Colonic mucosa (tissue), 4 donors: Measurements from ENCODE around the gene GAS7. TPM values are rescaled to one million over a fixed set of nuclear protein-coding genes. Genes with fewer than 3 reads are reported as not detected.
"Not testable (repeated sequence)": the region's sequence is repeated elsewhere in the genome, so short reads cannot be mapped to it uniquely, and the experiment has no call there.

Experiments
- DNase-seq: peaks from one replicate; pipeline ENCODE4 v3.0.0-alpha.2; 2020
- H3K27ac ChIP-seq: fragments of 200-600 bp; one replicate; pipeline ENCODE4 v1.8.0; 2021
- H3K27me3 ChIP-seq: fragments of 200-600 bp; one replicate; pipeline ENCODE4 v1.8.0; 2021
- H3K36me3 ChIP-seq: fragments of 200-600 bp; one replicate; pipeline ENCODE4 v1.8.0; 2021
- H3K4me1 ChIP-seq: fragments of 200-600 bp; one replicate; pipeline ENCODE4 v1.8.0; 2021; ENCODE audit warnings: mild to moderate bottlenecking
- H3K4me3 ChIP-seq: fragments of 200-600 bp; one replicate; pipeline ENCODE4 v1.8.0; 2021
- H3K9ac ChIP-seq, 2 donors: one replicate each; pipeline ENCODE4 v1.7.0; 2013; ENCODE audit warnings: control low read depth in 2 of 2, low read depth in 2 of 2, low read length in 2 of 2
- H3K9me3 ChIP-seq: fragments of 200-600 bp; one replicate; pipeline ENCODE4 v1.8.0; 2021
- intact Hi-C: fragments of 100-400 bp; cut with DNase I; formaldehyde crosslinking; loops from one replicate; pipeline ENCODE4 v1.14.1; 2022
- total RNA-seq, 2 donors: library from RNA; stranded (reverse); fragmentation: NEBNext Ultra II Directional in 1 of 2; extraction: Animal tissue kit (Norgen Biotek cat#: 25700) in 1 of 2; gene quantifications; one replicate each; pipeline ENCODE4 v1.2.1, GENCODE V29; 2021
- TF ChIP-seq, protein P1 (sequence below): fragments of 200-600 bp; IDR thresholded peaks from one replicate; pipeline ENCODE4 v1.8.0; 2022; ENCODE audit warnings: antibody characterized with exemption, mild to moderate bottlenecking
- donor health status: healthy.
- donor health status: DM: no; HTN: no; CAD: no.
- donor health status: DM: no; HTN: no; CAD: no.

GAS7 gene
- total RNA-seq, 2 donors from 2014 or later, result 4.7 to 17.0 TPM

DNA sequence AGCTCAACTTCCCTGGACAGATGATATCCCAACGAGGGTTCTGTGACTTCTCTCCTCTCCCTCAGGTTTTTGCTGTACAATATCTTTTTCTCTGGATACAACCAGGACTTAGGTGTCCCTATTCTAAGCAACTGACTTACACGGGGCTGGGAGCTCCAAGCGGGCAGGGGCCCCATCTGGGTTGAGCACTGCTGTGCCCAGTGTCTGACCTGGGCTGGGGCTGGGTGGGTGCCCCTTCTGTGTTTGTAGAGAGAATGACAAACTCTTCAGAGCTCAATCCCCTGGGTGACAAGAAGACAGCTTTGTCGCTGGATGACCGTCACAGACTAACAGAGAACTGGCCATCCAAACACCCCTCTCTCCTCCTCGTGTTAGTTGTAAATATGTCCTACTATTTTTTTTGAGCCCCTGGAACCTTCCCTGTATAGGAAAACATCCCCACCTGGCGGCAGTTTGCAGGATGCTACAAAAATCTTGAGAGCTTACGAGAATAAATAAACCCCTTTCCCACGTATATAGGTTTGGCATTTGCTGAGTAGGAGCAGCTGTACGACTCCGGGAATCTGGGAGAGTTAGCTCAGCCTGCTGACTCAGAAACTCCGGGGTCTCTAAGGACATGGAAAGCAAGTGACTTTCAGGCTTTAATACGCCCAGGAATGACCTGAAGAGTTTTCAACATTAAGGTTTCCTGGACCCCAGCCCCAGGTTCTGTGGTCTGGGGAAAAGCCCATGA is 269.6 kb downstream of the GAS7 start:
- H3K9me3 ChIP-seq, result no peaks in the 10 kb centered on the region
- no peaks in the 10 kb centered on the region for H3K4me1 ChIP-seq
- intact Hi-C loops, result loop anchor here (5.0 to 10.0 kb wide), 3 partner anchors 56 to 686 kb away; no protein-coding TSS in a partner anchor
- no peaks in the 10 kb centered on the region for H3K36me3 ChIP-seq
- TF ChIP-seq, protein P1, sequence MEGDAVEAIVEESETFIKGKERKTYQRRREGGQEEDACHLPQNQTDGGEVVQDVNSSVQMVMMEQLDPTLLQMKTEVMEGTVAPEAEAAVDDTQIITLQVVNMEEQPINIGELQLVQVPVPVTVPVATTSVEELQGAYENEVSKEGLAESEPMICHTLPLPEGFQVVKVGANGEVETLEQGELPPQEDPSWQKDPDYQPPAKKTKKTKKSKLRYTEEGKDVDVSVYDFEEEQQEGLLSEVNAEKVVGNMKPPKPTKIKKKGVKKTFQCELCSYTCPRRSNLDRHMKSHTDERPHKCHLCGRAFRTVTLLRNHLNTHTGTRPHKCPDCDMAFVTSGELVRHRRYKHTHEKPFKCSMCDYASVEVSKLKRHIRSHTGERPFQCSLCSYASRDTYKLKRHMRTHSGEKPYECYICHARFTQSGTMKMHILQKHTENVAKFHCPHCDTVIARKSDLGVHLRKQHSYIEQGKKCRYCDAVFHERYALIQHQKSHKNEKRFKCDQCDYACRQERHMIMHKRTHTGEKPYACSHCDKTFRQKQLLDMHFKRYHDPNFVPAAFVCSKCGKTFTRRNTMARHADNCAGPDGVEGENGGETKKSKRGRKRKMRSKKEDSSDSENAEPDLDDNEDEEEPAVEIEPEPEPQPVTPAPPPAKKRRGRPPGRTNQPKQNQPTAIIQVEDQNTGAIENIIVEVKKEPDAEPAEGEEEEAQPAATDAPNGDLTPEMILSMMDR, result no peak
- H3K9ac ChIP-seq, result no peak overlapping the region
- no peak for DNase-seq
- no peak overlapping the region for H3K4me3 ChIP-seq
- H3K27me3 ChIP-seq, result no peaks in the 10 kb centered on the region
- H3K27ac ChIP-seq, result no peak overlapping the region

DNA sequence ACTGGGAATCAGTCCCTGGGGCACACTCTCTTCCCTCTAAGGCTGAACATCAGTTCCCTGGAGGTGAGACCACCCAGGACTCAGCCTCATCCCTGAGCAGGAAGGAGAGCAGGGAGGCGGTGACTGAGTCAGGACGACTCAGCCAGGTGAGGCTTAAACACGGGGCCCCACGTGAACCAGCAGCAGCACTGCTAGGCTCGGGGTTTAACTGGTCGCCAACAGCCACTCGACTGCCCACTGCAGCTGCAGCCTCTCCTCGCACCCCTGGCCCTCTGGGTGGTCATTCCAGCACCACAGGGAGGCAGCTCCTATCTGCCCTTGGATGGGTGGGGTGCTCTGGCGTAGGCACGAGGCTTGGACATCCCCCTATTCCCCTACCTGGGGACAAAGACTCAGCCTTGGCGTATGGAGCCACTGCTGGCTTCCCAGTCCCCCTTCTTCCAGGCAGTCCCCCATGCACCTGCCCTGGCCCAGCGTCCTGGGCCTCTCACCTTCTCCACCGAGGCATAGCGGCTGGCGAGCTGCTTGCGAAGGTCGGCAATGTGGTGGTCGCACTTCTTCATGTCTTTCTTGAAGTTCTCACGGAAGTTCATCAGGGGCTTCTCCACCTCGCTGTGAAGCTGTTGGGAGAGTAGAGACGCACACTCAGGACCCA is 272.1 kb downstream of the GAS7 start:
- no peak for DNase-seq
- H3K36me3 ChIP-seq, result no peaks in the 10 kb centered on the region
- H3K27ac ChIP-seq, result no peak overlapping the region
- no peak overlapping the region for H3K4me3 ChIP-seq
- intact Hi-C loops, result loop anchor here (5.0 to 10.0 kb wide), 3 partner anchors 59 to 689 kb away; no protein-coding TSS in a partner anchor
- TF ChIP-seq, protein P1, result no peak
- H3K27me3 ChIP-seq, result no peaks in the 10 kb centered on the region
- H3K9me3 ChIP-seq, result no peaks in the 10 kb centered on the region
- H3K4me1 ChIP-seq, result no peaks in the 10 kb centered on the region
- no peak overlapping the region for H3K9ac ChIP-seq

DNA sequence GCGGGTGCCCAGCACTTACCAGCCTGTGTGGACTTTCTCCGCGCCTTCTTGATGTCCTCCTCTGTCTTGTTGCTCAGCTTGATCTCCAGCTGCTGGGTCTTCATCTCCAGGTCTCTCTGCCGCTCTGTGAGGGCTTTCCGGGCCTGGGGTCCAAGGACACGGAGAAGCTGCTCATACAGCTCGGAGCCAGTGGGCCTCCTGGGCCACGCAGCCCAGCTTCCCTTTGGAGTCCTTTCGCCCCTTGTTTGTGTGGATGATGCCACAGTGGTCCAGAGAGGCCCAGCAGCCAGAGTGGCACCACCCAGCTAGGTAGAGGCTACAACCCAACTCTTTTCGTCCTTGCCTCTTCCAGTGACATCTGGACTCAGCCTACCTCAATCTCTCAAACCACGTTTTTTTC is 272.9 kb downstream of the GAS7 start:
- H3K27ac ChIP-seq, result no peak overlapping the region
- H3K4me1 ChIP-seq, result no peaks in the 10 kb centered on the region
- no peak overlapping the region for H3K9ac ChIP-seq
- H3K4me3 ChIP-seq, result no peak overlapping the region
- DNase-seq, result no peak
- H3K9me3 ChIP-seq, result no peaks in the 10 kb centered on the region
- no peaks in the 10 kb centered on the region for H3K36me3 ChIP-seq
- TF ChIP-seq, protein P1, result no peak
- intact Hi-C loops, result loop anchor here (5.0 to 10.0 kb wide), 3 partner anchors 59 to 689 kb away; no protein-coding TSS in a partner anchor
- H3K27me3 ChIP-seq, result no peaks in the 10 kb centered on the region

DNA sequence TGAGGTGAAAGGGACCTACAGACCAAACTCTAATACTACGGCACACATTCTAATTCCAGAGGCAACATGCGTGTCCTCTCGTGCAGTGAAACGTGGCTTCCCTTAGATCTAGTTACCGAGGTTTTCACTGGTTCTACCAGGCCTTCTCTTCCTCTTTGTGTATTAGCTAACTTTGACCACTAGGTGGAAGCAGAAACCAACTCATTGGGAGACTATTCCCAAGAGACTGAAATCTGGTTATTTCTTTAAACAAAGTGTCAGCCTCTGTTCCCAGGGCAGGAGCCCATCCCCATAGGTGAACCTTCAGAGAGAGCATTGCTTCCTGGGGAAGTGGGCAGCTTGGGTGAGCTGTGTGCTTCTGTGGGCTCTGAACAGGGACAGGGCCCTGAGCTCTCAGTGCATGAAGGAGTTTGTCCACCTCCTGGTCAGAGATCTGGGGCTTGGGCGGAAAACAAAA is 273.6 kb downstream of the GAS7 start:
- no peak overlapping the region for H3K4me3 ChIP-seq
- no peak overlapping the region for H3K27ac ChIP-seq
- H3K9ac ChIP-seq, result no peak overlapping the region
- intact Hi-C loops, result loop anchor here (5.0 to 10.0 kb wide), 3 partner anchors 60 to 690 kb away; no protein-coding TSS in a partner anchor
- H3K27me3 ChIP-seq, result no peaks in the 10 kb centered on the region
- H3K36me3 ChIP-seq, result no peaks in the 10 kb centered on the region
- no peaks in the 10 kb centered on the region for H3K9me3 ChIP-seq
- TF ChIP-seq, protein P1, result peak; percentile 71
- no peak for DNase-seq
- no peaks in the 10 kb centered on the region for H3K4me1 ChIP-seq

DNA sequence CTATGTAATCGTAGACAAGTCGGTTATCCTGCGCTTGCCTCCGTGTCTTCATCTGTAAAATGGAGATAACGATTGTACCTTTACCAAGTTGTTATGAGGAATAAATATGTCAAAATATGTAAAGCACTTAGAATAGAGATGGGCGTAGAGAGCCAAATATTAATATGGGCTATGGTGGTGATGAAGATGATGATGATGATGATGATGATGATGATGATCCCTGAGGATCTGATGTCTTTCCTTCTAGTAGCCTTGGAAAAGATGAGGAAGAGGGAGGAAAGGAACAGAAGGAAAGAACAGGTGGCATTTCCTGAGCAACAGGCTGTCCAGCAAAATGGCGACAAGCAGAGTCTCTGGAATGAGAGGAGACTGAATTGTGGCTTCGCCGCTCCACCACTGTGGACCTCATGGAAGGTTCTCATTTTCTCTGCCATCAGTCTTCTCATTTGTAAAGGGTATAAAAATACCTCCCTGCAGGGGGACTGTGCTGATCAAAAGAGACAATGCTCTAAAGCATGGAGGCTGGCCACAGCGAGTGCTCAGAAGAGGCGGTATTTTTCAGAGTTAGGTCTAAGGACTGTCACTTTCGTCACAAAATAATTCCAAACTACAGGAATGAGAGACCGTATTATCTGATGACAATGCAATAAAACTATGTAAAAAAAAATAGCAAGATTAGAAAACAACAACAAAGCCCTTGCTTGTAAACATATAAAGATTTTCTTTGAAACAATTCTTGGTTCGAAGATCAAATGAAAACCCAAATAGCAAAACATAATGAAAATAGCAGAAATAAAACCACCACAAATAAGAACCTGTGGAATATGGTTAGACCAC is 276.2 kb downstream of the GAS7 start:
- Histone ChIP-seq H3K4me3 (no peak overlapping the region), H3K9ac (no peak overlapping the region), H3K36me3 (no peaks in the 10 kb centered on the region), H3K9me3 (no peaks in the 10 kb centered on the region), H3K27me3 (no peaks in the 10 kb centered on the region), H3K4me1 (no peaks in the 10 kb centered on the region), H3K27ac (no peak overlapping the region)
- no peak for DNase-seq
- intact Hi-C loops, result loop anchor here (10.0 kb wide), 2 partner anchors 63 to 693 kb away; no protein-coding TSS in a partner anchor
- TF ChIP-seq, protein P1, result no peak

DNA sequence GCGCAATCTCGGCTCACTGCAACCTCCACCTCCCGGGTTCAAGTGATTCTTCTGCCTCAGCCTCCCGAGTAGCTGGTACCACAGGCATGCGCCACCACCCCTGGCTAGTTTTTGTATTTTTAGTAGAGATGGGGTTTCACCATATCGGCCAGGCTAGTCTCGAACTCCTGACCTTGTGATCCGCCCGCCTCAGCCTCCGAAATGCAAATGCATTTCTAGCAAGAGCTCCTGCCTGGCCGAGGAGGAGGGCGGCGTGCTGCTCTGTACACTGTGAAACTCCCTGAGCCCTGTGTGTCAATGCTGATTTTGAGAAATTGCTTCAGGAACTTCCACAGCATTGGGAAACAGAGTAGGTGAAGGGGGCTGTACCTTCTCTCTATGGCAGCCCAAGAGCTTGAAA is 277.2 kb downstream of the GAS7 start:
- H3K27ac ChIP-seq, H3K36me3 ChIP-seq, H3K27me3 ChIP-seq, H3K4me1 ChIP-seq, H3K4me3 ChIP-seq, H3K9me3 ChIP-seq, H3K9ac ChIP-seq, DNase-seq: not testable (repeated sequence)
- intact Hi-C loops, result loop anchor here (10.0 kb wide), 2 partner anchors 64 to 694 kb away; no protein-coding TSS in a partner anchor
